ENCODE data around the gene DDX1. TPM values are rescaled to one million over a fixed set of nuclear protein-coding genes. Genes with fewer than 3 reads are reported as not detected.

Gene DDX1
- total RNA-seq, 1 experiment from 2014 or later, result 154 TPM

DNA sequence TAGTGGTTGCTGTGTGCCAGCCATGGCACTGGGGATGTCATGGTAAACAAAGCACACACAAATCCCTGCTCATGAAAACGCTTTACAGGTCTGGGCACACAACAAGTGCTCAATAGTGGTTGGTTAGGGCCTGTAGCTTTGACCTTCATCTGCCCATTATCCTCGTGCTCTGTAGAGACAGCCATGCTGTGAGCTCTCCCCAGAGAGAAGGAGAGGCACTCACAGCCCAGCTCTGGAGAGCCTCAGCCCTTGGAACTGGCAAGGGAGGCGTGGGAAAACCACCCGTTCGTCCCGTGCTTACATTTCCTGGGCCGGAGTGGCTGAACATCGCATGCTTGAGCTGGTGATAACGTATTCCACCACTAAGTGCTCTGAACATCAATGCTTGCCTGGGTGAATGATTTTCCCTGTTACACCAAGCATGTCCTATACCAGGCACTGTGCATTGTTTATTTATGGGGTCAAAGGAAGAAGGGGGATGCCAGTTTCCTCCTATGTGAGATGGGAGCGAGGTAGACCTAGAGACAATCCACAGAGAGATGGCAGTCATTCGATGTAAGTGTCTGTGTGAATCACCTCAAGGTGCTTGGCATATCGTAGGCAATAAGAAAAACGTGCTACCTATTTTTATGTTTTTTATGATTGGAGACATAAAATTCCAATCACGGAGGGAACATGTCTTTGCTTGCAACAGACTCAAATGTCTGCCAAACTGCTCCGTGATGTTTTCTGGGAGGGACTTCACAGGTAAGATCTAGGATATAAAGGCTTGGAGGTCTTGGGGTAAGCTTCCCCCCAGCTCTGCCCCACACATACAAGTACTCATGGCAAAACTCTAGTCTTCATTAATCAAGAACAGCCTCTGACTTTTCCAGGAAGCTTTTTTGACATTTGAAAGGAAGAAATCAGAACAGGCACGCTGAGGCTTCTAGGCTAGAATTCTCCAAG, 75.5 kb downstream of the DDX1 start:
- no TSS peak for BruUV-seq (replicated peaks)
- DNase-seq (ENCODE audit: low spot score), result no peak
- no peak overlapping the region for H3K27ac ChIP-seq (ENCODE audit: low read depth, low read length, poor library complexity, severe bottlenecking)
- no peaks in the 10 kb centered on the region for H3K4me1 ChIP-seq (ENCODE audit: insufficient read depth, low read length, poor library complexity, severe bottlenecking)
- TF ChIP-seq, protein P1, sequence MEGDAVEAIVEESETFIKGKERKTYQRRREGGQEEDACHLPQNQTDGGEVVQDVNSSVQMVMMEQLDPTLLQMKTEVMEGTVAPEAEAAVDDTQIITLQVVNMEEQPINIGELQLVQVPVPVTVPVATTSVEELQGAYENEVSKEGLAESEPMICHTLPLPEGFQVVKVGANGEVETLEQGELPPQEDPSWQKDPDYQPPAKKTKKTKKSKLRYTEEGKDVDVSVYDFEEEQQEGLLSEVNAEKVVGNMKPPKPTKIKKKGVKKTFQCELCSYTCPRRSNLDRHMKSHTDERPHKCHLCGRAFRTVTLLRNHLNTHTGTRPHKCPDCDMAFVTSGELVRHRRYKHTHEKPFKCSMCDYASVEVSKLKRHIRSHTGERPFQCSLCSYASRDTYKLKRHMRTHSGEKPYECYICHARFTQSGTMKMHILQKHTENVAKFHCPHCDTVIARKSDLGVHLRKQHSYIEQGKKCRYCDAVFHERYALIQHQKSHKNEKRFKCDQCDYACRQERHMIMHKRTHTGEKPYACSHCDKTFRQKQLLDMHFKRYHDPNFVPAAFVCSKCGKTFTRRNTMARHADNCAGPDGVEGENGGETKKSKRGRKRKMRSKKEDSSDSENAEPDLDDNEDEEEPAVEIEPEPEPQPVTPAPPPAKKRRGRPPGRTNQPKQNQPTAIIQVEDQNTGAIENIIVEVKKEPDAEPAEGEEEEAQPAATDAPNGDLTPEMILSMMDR (conservative IDR thresholded peaks at IDR 0.05; ENCODE audit: low read depth, low read length), result no peak
- TF ChIP-seq EZH2 (IDR thresholded peaks at IDR 0.05; ENCODE audit: borderline replicate concordance, low read depth, low read length, poor library complexity, severe bottlenecking), result no peak
- intact Hi-C loops (cut with micrococcal nuclease; ENCODE audit: unreplicated experiment), result no loop called here
- ChIA-PET POLR2A (ENCODE audit: low non-redundant PET) (interaction anchor here (0.6 kb wide), 1 partner anchor 1342 kb away, joined by 8 read pairs; no protein-coding TSS in a partner anchor), CTCF (no interaction called here)
- no peaks in the 10 kb centered on the region for H3K27me3 ChIP-seq (replicated peaks; ENCODE audit: insufficient read depth, low read depth, low read length, poor library complexity)
- peaks cover 3% of the 10 kb centered on the region for H3K9me3 ChIP-seq (ENCODE audit: low read depth, low read length, poor library complexity, severe bottlenecking)
- H3K4me3 ChIP-seq (ENCODE audit: low read depth, low read length, poor library complexity, severe bottlenecking), result no peak overlapping the region
- no peaks in the 10 kb centered on the region for H3K36me3 ChIP-seq (ENCODE audit: insufficient read depth, low read length, poor library complexity, severe bottlenecking)

DNA sequence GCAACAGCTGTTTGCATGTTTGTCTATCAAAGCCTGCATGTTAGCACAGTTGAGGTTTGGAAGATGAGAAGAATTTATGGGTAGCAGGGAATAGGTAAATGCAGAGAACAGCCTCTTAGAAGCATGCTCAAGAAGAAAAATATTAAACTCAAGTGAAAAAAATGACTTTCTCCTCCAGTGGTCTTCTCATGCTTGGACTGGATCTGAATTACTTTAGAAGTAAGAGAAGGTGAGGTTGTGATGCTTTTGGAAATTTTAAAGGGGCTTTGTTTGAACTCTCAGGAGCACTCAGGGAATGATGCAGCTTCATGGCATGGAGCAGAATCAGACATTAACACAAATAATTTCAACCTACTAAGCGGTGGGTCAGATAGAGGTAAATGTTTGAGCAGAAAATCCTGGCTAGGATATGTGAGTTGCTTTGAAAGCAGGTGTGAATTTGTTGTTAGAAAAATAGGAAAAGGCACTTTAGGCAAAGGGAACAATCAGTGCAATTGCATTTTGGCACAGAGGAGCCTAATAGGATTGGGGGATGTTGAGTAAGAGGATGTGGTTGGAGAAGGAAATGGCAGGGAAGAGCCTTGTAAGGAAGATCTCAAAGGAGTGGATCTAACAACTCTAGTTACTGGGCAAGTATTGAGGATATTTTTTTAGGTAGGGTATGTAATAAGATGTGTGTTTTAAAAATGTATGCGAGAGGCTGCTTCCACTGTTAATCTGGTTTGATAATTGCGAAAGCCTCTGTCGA, 76.3 kb downstream of the DDX1 start:
- ChIA-PET POLR2A (ENCODE audit: low non-redundant PET) (no interaction called here), CTCF (no interaction called here)
- no peaks in the 10 kb centered on the region for H3K4me1 ChIP-seq (ENCODE audit: insufficient read depth, low read length, poor library complexity, severe bottlenecking)
- no peak for DNase-seq (ENCODE audit: low spot score)
- no peak overlapping the region for H3K27ac ChIP-seq (ENCODE audit: low read depth, low read length, poor library complexity, severe bottlenecking)
- TF ChIP-seq, protein P1 (conservative IDR thresholded peaks at IDR 0.05; ENCODE audit: low read depth, low read length), result no peak
- TF ChIP-seq EZH2 (IDR thresholded peaks at IDR 0.05; ENCODE audit: borderline replicate concordance, low read depth, low read length, poor library complexity, severe bottlenecking), result no peak
- no peaks in the 10 kb centered on the region for H3K36me3 ChIP-seq (ENCODE audit: insufficient read depth, low read length, poor library complexity, severe bottlenecking)
- peaks cover 3% of the 10 kb centered on the region for H3K9me3 ChIP-seq (ENCODE audit: low read depth, low read length, poor library complexity, severe bottlenecking)
- H3K27me3 ChIP-seq (replicated peaks; ENCODE audit: insufficient read depth, low read depth, low read length, poor library complexity), result no peaks in the 10 kb centered on the region
- no TSS peak for BruUV-seq (replicated peaks)
- intact Hi-C loops (cut with micrococcal nuclease; ENCODE audit: unreplicated experiment), result no loop called here
- no peak overlapping the region for H3K4me3 ChIP-seq (ENCODE audit: low read depth, low read length, poor library complexity, severe bottlenecking)

DNA sequence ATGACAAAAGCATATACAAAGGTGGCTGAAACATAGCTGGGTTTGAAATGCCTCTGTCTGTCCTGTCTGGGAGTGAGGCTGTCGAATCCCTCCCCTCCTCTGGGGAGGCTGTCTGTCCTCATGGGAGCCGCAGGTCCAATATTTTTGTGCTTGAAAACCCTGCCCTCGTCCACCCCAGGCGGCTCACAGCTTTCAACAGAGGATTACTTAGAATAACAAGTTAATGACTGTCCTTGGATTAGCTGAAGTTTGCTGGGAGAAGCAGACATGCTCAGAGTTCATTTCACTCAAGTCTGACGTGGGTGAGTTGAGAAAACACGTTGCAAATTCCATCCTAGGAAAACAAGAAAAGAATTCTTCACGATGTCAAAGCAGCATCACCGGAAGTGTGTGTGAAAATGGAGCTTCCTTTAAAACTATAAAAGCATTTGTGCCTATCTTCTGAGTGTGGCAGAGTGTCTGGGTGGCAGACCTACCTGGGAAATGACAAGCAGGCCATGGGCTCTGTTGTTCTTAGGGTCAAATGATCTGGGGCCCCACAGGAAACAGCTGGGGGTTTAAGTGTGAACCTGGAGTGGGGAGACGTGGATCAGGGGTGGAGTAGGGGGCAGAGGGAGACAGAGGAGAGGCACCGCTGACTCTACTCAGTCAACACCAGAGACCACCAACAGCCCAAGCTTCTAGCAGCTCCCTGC, 77.1 kb downstream of the DDX1 start:
- no TSS peak for BruUV-seq (replicated peaks)
- no peak overlapping the region for H3K4me3 ChIP-seq (ENCODE audit: low read depth, low read length, poor library complexity, severe bottlenecking)
- ChIA-PET CTCF (no interaction called here), POLR2A (ENCODE audit: low non-redundant PET) (no interaction called here)
- H3K4me1 ChIP-seq (ENCODE audit: insufficient read depth, low read length, poor library complexity, severe bottlenecking), result no peaks in the 10 kb centered on the region
- H3K9me3 ChIP-seq (ENCODE audit: low read depth, low read length, poor library complexity, severe bottlenecking), result peaks cover 1% of the 10 kb centered on the region
- H3K36me3 ChIP-seq (ENCODE audit: insufficient read depth, low read length, poor library complexity, severe bottlenecking), result no peaks in the 10 kb centered on the region
- TF ChIP-seq EZH2 (IDR thresholded peaks at IDR 0.05; ENCODE audit: borderline replicate concordance, low read depth, low read length, poor library complexity, severe bottlenecking), result no peak
- TF ChIP-seq, protein P1 (conservative IDR thresholded peaks at IDR 0.05; ENCODE audit: low read depth, low read length), result no peak
- intact Hi-C loops (cut with micrococcal nuclease; ENCODE audit: unreplicated experiment), result no loop called here
- H3K27ac ChIP-seq (ENCODE audit: low read depth, low read length, poor library complexity, severe bottlenecking), result no peak overlapping the region
- no peaks in the 10 kb centered on the region for H3K27me3 ChIP-seq (replicated peaks; ENCODE audit: insufficient read depth, low read depth, low read length, poor library complexity)
- no peak for DNase-seq (ENCODE audit: low spot score)
